ENCODE data around the gene UNC93B1. TPM values are rescaled to one million over a fixed set of nuclear protein-coding genes. Genes with fewer than 3 reads are reported as not detected.
A peak's percentile ranks its signal among the peaks of the same experiment; 100 is the strongest.
"Not testable (repeated sequence)": the region's sequence is repeated elsewhere in the genome, so short reads cannot be mapped to it uniquely, and the experiment has no call there.

The UNC93B1 gene
- total RNA-seq, 1 experiment from 2014 or later, result not detected

DNA sequence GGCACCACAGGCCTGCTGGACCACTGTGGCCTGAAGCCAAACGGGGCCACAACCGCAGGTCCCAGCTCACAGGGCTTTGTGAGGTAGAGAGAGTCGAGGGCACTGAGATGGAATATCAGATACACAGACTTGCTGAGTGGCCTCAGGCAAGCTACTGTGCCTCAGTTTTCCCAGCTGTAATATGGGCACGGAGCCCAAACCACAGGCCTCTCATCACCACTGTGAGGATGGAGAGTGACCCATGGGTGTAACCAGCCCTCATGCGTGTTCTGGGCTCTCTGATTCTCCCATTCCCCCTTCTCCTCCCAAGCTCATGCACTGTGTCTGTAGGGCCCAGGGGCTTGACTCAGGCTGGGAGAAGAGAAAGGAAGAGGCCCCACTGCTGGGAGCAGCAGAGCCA is 4.2 kb downstream of the UNC93B1 start:
- no peaks in the 10 kb centered on the region for H3K9me3 ChIP-seq (replicated peaks)
- no peak overlapping the region for H3K4me3 ChIP-seq
- H3K27ac ChIP-seq, result no peak overlapping the region
- no peak for DNase-seq
- no peaks in the 10 kb centered on the region for H3K27me3 ChIP-seq
- H3K4me1 ChIP-seq, result 0 out of 2 replicates have a peak, but pooled peaks cover 2% of the 10 kb centered on the region
- no peaks in the 10 kb centered on the region for H3K36me3 ChIP-seq

GRCh38 chr11:67999201-67999629 is 4.7 kb downstream of the UNC93B1 start:
- H3K9me3 ChIP-seq (replicated peaks), result no peaks in the 10 kb centered on the region
- no peaks in the 10 kb centered on the region for H3K27me3 ChIP-seq
- DNase-seq, result no peak
- no peak overlapping the region for H3K4me3 ChIP-seq
- H3K4me1 ChIP-seq, result 0 out of 2 replicates have a peak, but pooled peaks cover 2% of the 10 kb centered on the region
- H3K27ac ChIP-seq, result no peak overlapping the region
- no peaks in the 10 kb centered on the region for H3K36me3 ChIP-seq

- Histone ChIP-seq H3K27me3 (no peaks in the 10 kb centered on the region), H3K36me3 (no peaks in the 10 kb centered on the region), H3K9me3 (replicated peaks) (no peaks in the 10 kb centered on the region), H3K27ac (no peak overlapping the region), H3K4me3 (no peak overlapping the region), H3K4me1 (0 out of 2 replicates have a peak, but pooled peaks cover 2% of the 10 kb centered on the region)
- no peak for DNase-seq
Observed at GRCh38 chr11:67998150-67999045, 5.5 kb downstream of the UNC93B1 start.

DNA sequence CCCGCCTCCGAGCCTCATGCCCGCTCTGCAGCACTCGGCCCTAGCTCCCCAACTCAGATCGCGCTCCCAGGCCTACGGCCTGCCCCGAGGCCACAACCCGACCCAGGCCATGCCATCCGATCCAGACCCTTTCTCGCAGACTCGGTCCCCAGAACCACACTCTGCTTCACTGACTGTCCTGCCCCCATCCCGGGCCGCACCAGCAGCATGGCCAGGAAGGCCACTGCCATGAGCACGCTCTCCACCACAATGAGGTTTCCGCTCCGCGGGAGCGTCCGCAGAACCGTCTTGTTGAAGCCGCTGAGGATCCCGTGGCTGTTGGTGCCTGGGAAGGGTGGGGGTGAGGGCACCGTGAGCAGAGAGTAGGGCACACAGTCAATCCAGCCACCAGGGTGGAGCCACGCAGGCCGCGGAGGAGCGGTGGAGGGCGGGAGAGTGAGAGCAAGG is 6.4 kb downstream of the UNC93B1 start:
- H3K9me3 ChIP-seq (replicated peaks), result no peaks in the 10 kb centered on the region
- H3K4me1 ChIP-seq, result 0 out of 2 replicates have a peak, but pooled peaks cover 2% of the 10 kb centered on the region
- H3K36me3 ChIP-seq, result no peaks in the 10 kb centered on the region
- H3K27ac ChIP-seq, result no peak overlapping the region
- no peaks in the 10 kb centered on the region for H3K27me3 ChIP-seq
- no peak overlapping the region for H3K4me3 ChIP-seq
- no peak for DNase-seq

DNA sequence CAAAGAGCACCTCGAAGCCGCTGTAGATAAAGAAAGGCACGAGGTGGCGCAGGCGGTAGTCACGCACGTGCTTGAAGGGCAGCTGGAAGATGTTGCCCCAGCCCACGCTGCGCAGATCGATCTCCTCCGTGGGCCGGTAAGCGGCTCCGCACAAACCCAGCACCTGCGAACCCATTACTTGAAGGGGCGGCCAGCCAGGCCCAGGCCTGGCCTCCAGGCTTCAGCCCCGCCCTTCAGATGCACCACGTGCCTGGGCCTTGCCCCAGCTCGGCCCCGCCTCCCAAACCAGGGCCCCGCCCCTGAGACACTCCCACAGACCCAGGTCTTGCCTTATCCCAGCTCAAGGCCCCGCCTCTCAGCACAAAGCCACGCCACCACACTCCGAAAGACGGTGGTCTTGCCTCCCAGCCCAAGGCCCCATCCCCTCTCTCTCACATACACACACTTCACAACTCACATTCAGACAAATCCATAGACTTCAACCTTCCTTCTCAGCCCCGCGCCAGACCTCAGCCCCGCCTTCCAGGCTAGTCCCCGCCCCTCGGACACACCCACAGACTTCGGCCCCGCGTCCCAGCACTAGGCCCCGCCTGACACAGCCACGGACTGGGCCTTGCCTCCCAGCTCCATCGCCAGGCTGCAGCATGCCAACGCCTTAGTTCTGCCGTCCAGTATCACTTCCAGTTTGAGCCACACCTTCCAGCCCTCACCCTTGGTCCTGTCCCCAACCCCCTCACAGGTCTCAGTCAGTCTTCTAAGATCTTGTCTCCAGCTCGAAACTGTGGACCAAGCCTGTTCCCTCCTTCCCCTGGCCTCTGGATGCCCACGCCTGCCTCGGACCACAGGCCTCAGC is 7.0 kb downstream of the UNC93B1 start:
- no peaks in the 10 kb centered on the region for H3K36me3 ChIP-seq
- no peaks in the 10 kb centered on the region for H3K4me1 ChIP-seq
- no peak overlapping the region for H3K4me3 ChIP-seq
- H3K27ac ChIP-seq, result no peak overlapping the region
- H3K27me3 ChIP-seq, result no peaks in the 10 kb centered on the region
- DNase-seq, result peak; percentile 52 to 57
- H3K9me3 ChIP-seq (replicated peaks), result no peaks in the 10 kb centered on the region

DNA sequence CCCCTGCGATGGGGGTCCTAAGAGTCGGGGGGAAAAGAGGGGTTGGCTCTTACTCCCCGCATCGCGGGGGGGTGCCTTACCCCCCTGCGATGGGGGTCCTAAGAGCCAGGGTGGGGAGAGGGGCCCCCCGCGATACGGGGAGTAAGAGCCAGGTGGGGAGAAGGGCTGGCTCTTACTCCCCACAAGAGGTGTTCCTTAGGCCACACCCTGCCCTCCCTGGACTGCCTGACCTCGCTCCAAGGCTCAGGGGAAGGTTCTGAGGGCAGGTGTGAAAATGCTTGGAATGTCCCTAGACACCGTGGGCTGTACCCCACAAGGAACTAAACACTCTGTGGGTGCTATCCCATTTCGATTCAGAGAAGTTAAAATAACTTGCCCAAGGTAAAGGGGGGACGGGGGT is 7.8 kb downstream of the UNC93B1 start:
- no peaks in the 10 kb centered on the region for H3K9me3 ChIP-seq (replicated peaks)
- DNase-seq, result no peak
- no peak overlapping the region for H3K4me3 ChIP-seq
- H3K27me3 ChIP-seq, result no peaks in the 10 kb centered on the region
- no peak overlapping the region for H3K27ac ChIP-seq
- no peaks in the 10 kb centered on the region for H3K36me3 ChIP-seq
- H3K4me1 ChIP-seq, result no peaks in the 10 kb centered on the region

DNA sequence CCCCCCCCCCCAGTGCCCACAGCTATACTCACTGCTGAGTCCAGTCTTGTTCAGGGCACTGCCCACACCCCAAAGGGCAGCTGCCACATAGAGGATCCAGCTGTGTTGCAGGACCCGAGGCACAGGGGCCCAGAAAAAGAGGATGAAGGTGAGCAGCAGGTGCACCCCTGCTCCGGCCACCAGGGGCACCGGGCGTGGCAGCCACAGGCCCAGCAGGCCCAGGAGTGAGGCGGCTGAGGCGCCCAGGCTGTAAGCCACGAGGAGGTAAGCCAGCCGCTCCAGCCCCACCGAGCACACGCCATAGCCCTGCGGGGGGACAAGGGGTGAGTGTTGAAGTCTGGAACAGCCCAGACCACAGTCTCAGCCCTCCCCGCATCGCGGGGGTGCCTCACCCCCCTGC is 8.3 kb downstream of the UNC93B1 start:
- H3K9me3 ChIP-seq (replicated peaks); DNase-seq; H3K4me3 ChIP-seq; H3K27me3 ChIP-seq; H3K27ac ChIP-seq; H3K36me3 ChIP-seq; H3K4me1 ChIP-seq: not testable (repeated sequence)

DNA sequence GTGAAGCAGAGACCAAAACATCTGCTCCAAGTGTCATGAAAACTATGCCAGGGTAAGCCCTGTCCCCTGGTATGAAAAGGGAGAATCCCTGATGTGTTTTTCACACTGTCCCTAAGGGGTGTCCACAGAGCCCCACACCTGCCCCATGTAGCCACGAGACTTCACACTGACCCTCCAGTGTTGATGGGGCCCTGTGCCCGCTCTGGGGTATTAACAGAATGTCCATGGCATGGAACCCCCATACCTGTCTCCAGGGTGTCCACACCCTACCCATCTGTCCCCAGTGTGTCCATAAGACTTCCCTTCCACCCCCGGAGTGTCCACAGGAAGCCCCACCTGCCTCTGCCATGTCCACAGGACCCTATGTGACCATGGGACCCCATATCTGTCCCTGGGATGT is 8.8 kb downstream of the UNC93B1 start:
- not testable (repeated sequence) for H3K9me3 ChIP-seq (replicated peaks); H3K27me3 ChIP-seq; H3K36me3 ChIP-seq; DNase-seq; H3K4me3 ChIP-seq; H3K27ac ChIP-seq; H3K4me1 ChIP-seq

DNA sequence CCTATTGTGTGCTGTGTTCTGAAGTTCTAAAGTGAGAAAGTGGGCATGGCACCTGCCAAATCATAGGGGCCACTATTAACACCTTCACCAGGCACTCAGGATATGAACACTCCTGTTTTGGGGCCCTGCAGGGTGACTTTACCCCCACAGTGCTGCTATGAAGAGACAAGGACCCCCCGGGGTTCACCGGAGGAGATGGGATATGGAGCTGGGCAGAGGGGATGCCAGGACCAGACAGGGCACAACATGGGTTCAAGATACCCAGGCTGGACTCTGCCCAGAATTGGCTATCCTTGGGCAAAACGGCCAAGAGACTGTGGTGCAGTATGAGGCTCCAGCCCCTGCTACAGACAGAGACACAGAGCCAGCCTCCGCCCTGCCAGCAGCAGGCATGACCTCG is 9.5 kb downstream of the UNC93B1 start:
- not testable (repeated sequence) for H3K9me3 ChIP-seq (replicated peaks); H3K4me1 ChIP-seq; DNase-seq; H3K27ac ChIP-seq; H3K36me3 ChIP-seq; H3K27me3 ChIP-seq; H3K4me3 ChIP-seq

DNA sequence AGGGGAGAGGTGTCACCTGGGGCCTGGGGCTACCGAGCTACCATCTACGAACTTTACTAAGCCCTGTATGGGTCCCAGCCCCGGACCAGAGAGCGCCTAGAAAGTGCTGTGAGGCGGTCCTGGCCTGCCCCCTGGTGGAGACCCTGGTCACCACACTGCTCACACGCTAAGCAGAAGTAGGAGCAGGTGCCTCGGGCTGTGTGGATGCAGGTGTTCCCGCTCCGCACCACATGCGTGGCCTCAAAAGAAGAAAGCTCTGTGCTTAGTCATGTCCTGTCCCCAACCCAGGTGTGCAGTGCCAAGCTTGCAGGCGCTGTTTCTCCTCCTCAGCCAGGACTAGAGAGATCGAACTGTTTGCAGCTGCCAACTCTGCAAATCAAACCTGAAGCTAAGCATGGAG is 10.1 kb downstream of the UNC93B1 start:
- not testable (repeated sequence) for H3K9me3 ChIP-seq (replicated peaks); H3K36me3 ChIP-seq; H3K27ac ChIP-seq; H3K27me3 ChIP-seq; H3K4me3 ChIP-seq; H3K4me1 ChIP-seq
- DNase-seq, result peak in 1 of 2 experiments; percentile 44

DNA sequence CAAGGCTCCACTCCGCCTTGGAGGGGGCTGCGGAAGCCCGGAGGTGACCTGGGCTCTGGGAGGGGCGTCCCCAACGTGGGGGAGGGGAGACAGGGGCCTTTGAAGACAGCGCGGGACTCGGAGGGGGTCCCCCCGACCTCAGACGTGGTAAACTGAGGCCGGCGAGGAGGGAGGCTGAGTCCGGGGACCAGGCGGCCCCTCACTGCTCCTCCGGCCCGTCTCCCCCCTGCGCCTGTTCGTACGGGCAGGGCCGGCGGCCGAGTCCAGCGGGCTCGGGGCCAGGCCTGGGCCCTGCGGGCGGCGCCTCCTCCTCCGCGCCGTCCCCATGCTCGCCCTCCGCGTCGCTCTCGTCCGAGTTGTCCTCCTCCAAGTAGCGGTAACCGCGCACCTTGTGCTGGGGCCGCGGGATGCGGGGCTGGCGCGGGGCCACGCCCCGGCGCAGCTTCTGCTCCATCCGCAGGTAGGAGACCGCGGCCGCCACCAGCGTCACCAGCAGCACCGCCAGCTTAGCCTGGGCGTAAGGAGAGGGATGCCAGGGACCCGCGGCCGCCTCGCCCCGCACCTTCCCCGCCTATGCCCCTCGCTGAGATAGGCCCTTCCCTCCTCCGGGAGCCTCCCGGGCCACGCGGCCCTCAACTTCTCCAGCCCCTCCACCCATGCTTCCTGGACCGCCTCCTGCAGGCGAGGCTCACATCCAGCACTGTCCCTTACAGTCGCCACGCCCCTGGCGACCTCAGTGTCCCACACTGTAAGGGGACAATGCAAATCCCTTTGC is 12.4 kb downstream of the UNC93B1 start:
- H3K36me3 ChIP-seq; H3K4me3 ChIP-seq; H3K27ac ChIP-seq; DNase-seq; H3K9me3 ChIP-seq (replicated peaks); H3K4me1 ChIP-seq; H3K27me3 ChIP-seq: not testable (repeated sequence)

GRCh38 chr11:67990546-67991346 is 13.2 kb downstream of the UNC93B1 start:
- H3K27me3 ChIP-seq; DNase-seq; H3K4me1 ChIP-seq; H3K27ac ChIP-seq; H3K9me3 ChIP-seq (replicated peaks); H3K4me3 ChIP-seq; H3K36me3 ChIP-seq: not testable (repeated sequence)

DNA sequence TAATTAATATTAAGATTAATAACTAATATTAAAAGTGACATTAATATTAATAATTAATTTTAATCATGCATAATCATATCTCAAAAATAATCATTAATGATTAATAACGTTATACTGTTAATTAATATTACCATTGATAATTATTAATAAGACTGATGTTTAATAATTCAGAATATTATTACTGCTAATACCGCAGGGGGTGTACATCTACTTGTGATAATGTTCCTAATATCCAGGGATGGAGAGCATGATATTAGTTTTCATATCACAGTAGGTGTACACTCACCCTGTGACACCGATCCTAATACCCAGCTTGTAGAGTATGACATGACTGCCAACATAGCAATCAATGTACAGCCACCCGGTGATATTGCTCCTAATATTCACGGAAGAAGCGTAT is 18.6 kb downstream of the UNC93B1 start:
- H3K4me1 ChIP-seq; H3K27me3 ChIP-seq; H3K27ac ChIP-seq; DNase-seq; H3K36me3 ChIP-seq; H3K4me3 ChIP-seq; H3K9me3 ChIP-seq (replicated peaks): not testable (repeated sequence)

GRCh38 chr11:67983951-67984350 is 19.9 kb downstream of the UNC93B1 start:
- Histone ChIP-seq H3K36me3 (no peaks in the 10 kb centered on the region), H3K4me1 (no peaks in the 10 kb centered on the region), H3K27ac (no peak overlapping the region), H3K4me3 (no peak overlapping the region), H3K9me3 (replicated peaks) (no peaks in the 10 kb centered on the region), H3K27me3 (no peaks in the 10 kb centered on the region)
- DNase-seq, result no peak
